ENCODE measurements around the gene AKAP11.

Gene AKAP11

GRCh38 chr13:42283574-42283973 is 11.6 kb downstream of the AKAP11 start:
- H3K79me2 ChIP-seq (ENCODE audit: control insufficient read depth, insufficient read depth, low read length, poor library complexity): no peaks in the 10 kb centered on the region
- no peak overlapping the region for H3K18ac ChIP-seq (ENCODE audit: low read length)
- H3K14ac ChIP-seq (ENCODE audit: low read length): no peak overlapping the region
- no peak overlapping the region for H3K4me2 ChIP-seq (ENCODE audit: low read length)
- no peaks in the 10 kb centered on the region for H3K79me1 ChIP-seq (ENCODE audit: low read length)
- no peaks in the 10 kb centered on the region for H3K4me1 ChIP-seq (ENCODE audit: control insufficient read depth in 1 of 2, insufficient read depth in 2 of 2, low read length in 2 of 2)
- no peak overlapping the region for H2AFZ ChIP-seq (ENCODE audit: insufficient read depth, low read length, poor library complexity)
- H2BK120ac ChIP-seq (ENCODE audit: insufficient read depth, low read length, poor library complexity): no peak overlapping the region
- no peak overlapping the region for H3K4ac ChIP-seq (ENCODE audit: low read depth, low read length)
- no peak overlapping the region for H4K12ac ChIP-seq (ENCODE audit: low read depth, low read length)
- H3K9ac ChIP-seq (ENCODE audit: low read length): no peak overlapping the region
- H2BK12ac ChIP-seq (ENCODE audit: low read length): no peak overlapping the region
- DNase-seq: no peak
- no peak overlapping the region for H2AK5ac ChIP-seq (ENCODE audit: low read length)
- no peak overlapping the region for H3K23ac ChIP-seq (ENCODE audit: low read length)
- H4K8ac ChIP-seq (ENCODE audit: low read depth, low read length): no peak overlapping the region
- no peak overlapping the region for H3K27ac ChIP-seq (ENCODE audit: low read depth, low read length)
- peaks cover 0 to 1% of the 10 kb centered on the region in 2 experiments for H3K36me3 ChIP-seq (ENCODE audit: control insufficient read depth in 1 of 2, insufficient read depth in 2 of 2, low read length in 2 of 2)
- H3K4me3 ChIP-seq (ENCODE audit: low read depth, low read length): no peak overlapping the region
- WGBS (ENCODE audit: extremely low coverage, insufficient coverage, insufficient read length): no CpG with 5 or more reads among the region's 3 CpGs
- H4K91ac ChIP-seq (ENCODE audit: low read depth, low read length): no peak overlapping the region
- H3K9me3 ChIP-seq (ENCODE audit: insufficient read depth, low read depth, low read length): no peaks in the 10 kb centered on the region
- H2BK5ac ChIP-seq (ENCODE audit: low read depth, low read length, poor library complexity): no peak overlapping the region
- H3K27me3 ChIP-seq (ENCODE audit: insufficient read depth, low read length): no peaks in the 10 kb centered on the region

GRCh38 chr13:42284068-42284467 is 12.1 kb downstream of the AKAP11 start:
- Histone ChIP-seq H4K8ac (ENCODE audit: low read depth, low read length) (no peak overlapping the region), H3K79me2 (ENCODE audit: control insufficient read depth, insufficient read depth, low read length, poor library complexity) (no peaks in the 10 kb centered on the region), H3K9ac (ENCODE audit: low read length) (no peak overlapping the region), H3K4me3 (ENCODE audit: low read depth, low read length) (no peak overlapping the region), H4K91ac (ENCODE audit: low read depth, low read length) (no peak overlapping the region), H2BK12ac (ENCODE audit: low read length) (no peak overlapping the region), H3K23ac (ENCODE audit: low read length) (no peak overlapping the region), H3K18ac (ENCODE audit: low read length) (no peak overlapping the region), H3K27ac (ENCODE audit: low read depth, low read length) (no peak overlapping the region), H3K4me2 (ENCODE audit: low read length) (no peak overlapping the region), H2BK5ac (ENCODE audit: low read depth, low read length, poor library complexity) (no peak overlapping the region), H2BK120ac (ENCODE audit: insufficient read depth, low read length, poor library complexity) (no peak overlapping the region), H2AFZ (ENCODE audit: insufficient read depth, low read length, poor library complexity) (no peak overlapping the region), H3K9me3 (ENCODE audit: insufficient read depth, low read depth, low read length) (no peaks in the 10 kb centered on the region), H3K27me3 (ENCODE audit: insufficient read depth, low read length) (no peaks in the 10 kb centered on the region), H3K36me3 (ENCODE audit: control insufficient read depth in 1 of 2, insufficient read depth in 2 of 2, low read length in 2 of 2) (peaks cover 0 to 1% of the 10 kb centered on the region in 2 experiments), H3K4me1 (ENCODE audit: control insufficient read depth in 1 of 2, insufficient read depth in 2 of 2, low read length in 2 of 2) (no peaks in the 10 kb centered on the region), H3K79me1 (ENCODE audit: low read length) (no peaks in the 10 kb centered on the region), H3K14ac (ENCODE audit: low read length) (no peak overlapping the region), H2AK5ac (ENCODE audit: low read length) (no peak overlapping the region), H4K12ac (ENCODE audit: low read depth, low read length) (no peak overlapping the region), H3K4ac (ENCODE audit: low read depth, low read length) (no peak overlapping the region)
- no CpG with 5 or more reads among the region's 3 CpGs for WGBS (ENCODE audit: extremely low coverage, insufficient coverage, insufficient read length)
- DNase-seq: no peak

- no peak overlapping the region for H3K4ac ChIP-seq (ENCODE audit: low read depth, low read length)
Measured at GRCh38 chr13:42298392-42298791, 26.4 kb downstream of the AKAP11 start.

GRCh38 chr13:42305503-42305902 is 33.6 kb downstream of the AKAP11 start:
- Histone ChIP-seq H3K79me1 (ENCODE audit: low read length) (no peaks in the 10 kb centered on the region), H2AFZ (ENCODE audit: insufficient read depth, low read length, poor library complexity) (no peak overlapping the region), H3K79me2 (ENCODE audit: control insufficient read depth, insufficient read depth, low read length, poor library complexity) (no peaks in the 10 kb centered on the region), H3K27ac (ENCODE audit: low read depth, low read length) (no peak overlapping the region), H3K36me3 (ENCODE audit: control insufficient read depth in 1 of 2, insufficient read depth in 2 of 2, low read length in 2 of 2) (peaks cover 2 to 9% of the 10 kb centered on the region in 2 experiments), H3K4me2 (ENCODE audit: low read length) (no peak overlapping the region), H2BK5ac (ENCODE audit: low read depth, low read length, poor library complexity) (no peak overlapping the region), H3K9me3 (ENCODE audit: insufficient read depth, low read depth, low read length) (no peaks in the 10 kb centered on the region), H2AK5ac (ENCODE audit: low read length) (no peak overlapping the region), H3K9ac (ENCODE audit: low read length) (no peak overlapping the region), H4K91ac (ENCODE audit: low read depth, low read length) (no peak overlapping the region), H4K8ac (ENCODE audit: low read depth, low read length) (no peak overlapping the region), H3K23ac (ENCODE audit: low read length) (no peak overlapping the region), H3K14ac (ENCODE audit: low read length) (no peak overlapping the region), H4K12ac (ENCODE audit: low read depth, low read length) (no peak overlapping the region), H3K4me1 (ENCODE audit: control insufficient read depth in 1 of 2, insufficient read depth in 2 of 2, low read length in 2 of 2) (no peaks in the 10 kb centered on the region), H2BK12ac (ENCODE audit: low read length) (no peak overlapping the region), H3K4me3 (ENCODE audit: low read depth, low read length) (no peak overlapping the region), H3K27me3 (ENCODE audit: insufficient read depth, low read length) (no peaks in the 10 kb centered on the region), H3K18ac (ENCODE audit: low read length) (no peak overlapping the region), H3K4ac (ENCODE audit: low read depth, low read length) (no peak overlapping the region), H2BK120ac (ENCODE audit: insufficient read depth, low read length, poor library complexity) (no peak overlapping the region)
- DNase-seq: no peak

More at GRCh38 chr13:42298392-42298791, 26.4 kb downstream of the AKAP11 start:
- Histone ChIP-seq H3K14ac (ENCODE audit: low read length) (no peak overlapping the region), H2BK5ac (ENCODE audit: low read depth, low read length, poor library complexity) (no peak overlapping the region), H3K27ac (ENCODE audit: low read depth, low read length) (no peak overlapping the region), H3K4me2 (ENCODE audit: low read length) (no peak overlapping the region), H3K9ac (ENCODE audit: low read length) (no peak overlapping the region), H4K12ac (ENCODE audit: low read depth, low read length) (no peak overlapping the region), H4K91ac (ENCODE audit: low read depth, low read length) (no peak overlapping the region), H3K27me3 (ENCODE audit: insufficient read depth, low read length) (no peaks in the 10 kb centered on the region), H3K4me1 (ENCODE audit: control insufficient read depth in 1 of 2, insufficient read depth in 2 of 2, low read length in 2 of 2) (no peaks in the 10 kb centered on the region), H2AK5ac (ENCODE audit: low read length) (no peak overlapping the region), H3K79me1 (ENCODE audit: low read length) (no peaks in the 10 kb centered on the region), H4K8ac (ENCODE audit: low read depth, low read length) (no peak overlapping the region), H2BK120ac (ENCODE audit: insufficient read depth, low read length, poor library complexity) (no peak overlapping the region), H3K23ac (ENCODE audit: low read length) (no peak overlapping the region), H2BK12ac (ENCODE audit: low read length) (no peak overlapping the region), H3K36me3 (ENCODE audit: control insufficient read depth in 1 of 2, insufficient read depth in 2 of 2, low read length in 2 of 2) (peaks cover 0 to 18% of the 10 kb centered on the region in 2 experiments), H3K9me3 (ENCODE audit: insufficient read depth, low read depth, low read length) (no peaks in the 10 kb centered on the region), H2AFZ (ENCODE audit: insufficient read depth, low read length, poor library complexity) (no peak overlapping the region), H3K79me2 (ENCODE audit: control insufficient read depth, insufficient read depth, low read length, poor library complexity) (no peaks in the 10 kb centered on the region), H3K4me3 (ENCODE audit: low read depth, low read length) (no peak overlapping the region), H3K18ac (ENCODE audit: low read length) (no peak overlapping the region)
- DNase-seq: peak; percentile 39 to 83
